K562 (cell line): ENCODE measurements around the gene DPPA4. TPM values are rescaled to one million over a fixed set of nuclear protein-coding genes. Genes with fewer than 3 reads are reported as not detected.

ENCODE experiments used
- ATAC-seq: fragments of 200-7000 bp; cut with Tn5 transposase; 3 replicates; pipeline ENCODE4 v1.9.1; 2020; ENCODE audit warnings: moderate library complexity
- BruUV-seq: library from RNA; stranded (reverse); fragments of 400-500 nt; replicated peaks from 2 replicates; lab custom pipeline; 2021; lab: Mats Ljungman, UMichigan
- CTCF ChIA-PET: fragments of 300-600 bp; formaldehyde crosslinking; extraction: SDS; loops from one replicate; lab custom pipeline; 2021; ENCODE audit warnings: low intra/inter-chr PET ratio; lab: Yijun Ruan, JAX
- POLR2A ChIA-PET: fragments of 300-600, 350-650 bp; sonication (Branson Sonifier 250); formaldehyde crosslinking; extraction: SDS; loops from one replicate; lab custom pipeline; 2021; ENCODE audit warnings: antibody characterized with exemption, inconsistent platforms; lab: Yijun Ruan, JAX
- DNase-seq, 4 experiments: peaks; one replicate each; pipeline versions ENCODE4 v3.0.0 to v3.0.0-alpha.2; 2011 to 2018; ENCODE audit warnings: low spot score in 3 of 4, mixed read lengths in 3 of 4; ENCODE audit errors: extremely low read depth in 1 of 4
- FAIRE-seq: peaks from 2 replicates; lab custom pipeline; 2011; peaks lifted over from hg19 to GRCh38; lab: Jason Lieb, UNC
- H2AFZ ChIP-seq: 2 replicates; pipeline ENCODE4 v1.6.0; 2011; ENCODE audit warnings: low read depth, low read length, control low read depth, inconsistent platforms
- H3K27ac ChIP-seq: fragments of 200-600 bp; 3 replicates; pipeline ENCODE4 v1.8.0; 2011; ENCODE audit warnings: low read depth, mild to moderate bottlenecking, control low read depth, inconsistent platforms, low read length, moderate library complexity, mixed read lengths; ENCODE audit errors: extremely low read depth
- H3K27me3 ChIP-seq, 2 experiments: fragments of 300-600 bp in 1 of 2; 2 replicates in 1 of 2; 3 replicates in 1 of 2; pipeline versions ENCODE4 v1.6.0 to v1.8.0; 2011; ENCODE audit warnings: inconsistent platforms in 2 of 2, low read length in 2 of 2, mild to moderate bottlenecking in 1 of 2, mixed read lengths in 1 of 2, moderate library complexity in 1 of 2; ENCODE audit not compliant: control insufficient read depth in 2 of 2, insufficient read depth in 2 of 2
- H3K36me3 ChIP-seq: fragments of 300-600 bp; 3 replicates; pipeline ENCODE4 v1.8.0; 2011; ENCODE audit warnings: mild to moderate bottlenecking, low read length, inconsistent platforms; ENCODE audit not compliant: control insufficient read depth, insufficient read depth
- H3K4me1 ChIP-seq, 2 experiments: fragments of 200-600 bp in 1 of 2; replicated peaks in 1 of 2; 2 replicates in 1 of 2; 3 replicates in 1 of 2; pipeline versions ENCODE4 v1.5.1 to v1.8.0; 2011; ENCODE audit warnings: inconsistent platforms in 2 of 2, low read length in 2 of 2, mild to moderate bottlenecking in 1 of 2, mixed read lengths in 1 of 2, moderate library complexity in 1 of 2; ENCODE audit not compliant: control insufficient read depth in 2 of 2, insufficient read depth in 2 of 2
- H3K4me2 ChIP-seq: 2 replicates; pipeline ENCODE4 v1.6.1; 2011; ENCODE audit warnings: low read length, control low read depth, inconsistent platforms, mixed read lengths; ENCODE audit not compliant: insufficient read depth
- H3K4me3 ChIP-seq: fragments of 200-600 bp; sonication (generic), shearing (Covaris generic); 2 replicates; pipeline ENCODE4 v1.5.1; 2016; ENCODE audit warnings: control low read depth, inconsistent platforms
- H3K79me2 ChIP-seq: fragments of 200-600 bp; 3 replicates; pipeline ENCODE4 v1.8.0; 2011; ENCODE audit warnings: low read length, inconsistent platforms; ENCODE audit not compliant: control insufficient read depth, insufficient read depth
- H3K9ac ChIP-seq, 2 experiments: 2 replicates each; pipeline versions ENCODE4 v1.6.0 to v1.6.1; 2011; ENCODE audit warnings: low read depth in 2 of 2, low read length in 2 of 2, control low read depth in 1 of 2, inconsistent platforms in 1 of 2, mild to moderate bottlenecking in 1 of 2, mixed read lengths in 1 of 2; ENCODE audit not compliant: insufficient read depth in 1 of 2
- H3K9me1 ChIP-seq: one replicate; pipeline ENCODE4 v1.6.0; 2011; ENCODE audit warnings: inconsistent platforms, mild to moderate bottlenecking, low read length, moderate library complexity; ENCODE audit not compliant: control insufficient read depth, insufficient read depth
- H3K9me3 ChIP-seq: replicated peaks from 2 replicates; pipeline ENCODE4 v1.5.1; 2011; ENCODE audit warnings: low read depth, low read length, inconsistent platforms; ENCODE audit not compliant: control insufficient read depth, insufficient read depth
- H4K20me1 ChIP-seq: replicated peaks from 2 replicates; pipeline ENCODE4 v1.6.1; 2011; ENCODE audit warnings: low read length, inconsistent platforms, mixed read lengths; ENCODE audit not compliant: control insufficient read depth, insufficient read depth
- ARNT ChIP-seq, 2 experiments: fragments of 450-650 bp; IDR thresholded peaks; 2 replicates each; pipeline ENCODE4 v1.6.1; 2016; ENCODE audit warnings: mild to moderate bottlenecking in 1 of 2
- EHMT2 ChIP-seq: fragments of 450-650 bp; IDR thresholded peaks from 2 replicates; pipeline ENCODE4 v1.6.1; 2018; ENCODE audit warnings: antibody characterized with exemption
- HDAC3 ChIP-seq: fragments of 450-650 bp; IDR thresholded peaks from 2 replicates; pipeline ENCODE4 v1.6.1; 2018; ENCODE audit warnings: borderline replicate concordance, mild to moderate bottlenecking, moderate library complexity; ENCODE audit not compliant: partially characterized antibody
- MAFF ChIP-seq: IDR thresholded peaks from 2 replicates; pipeline ENCODE4 v1.6.1; 2012; ENCODE audit warnings: low read length, improper control_type of control experiment
- ZBED1 ChIP-seq: IDR thresholded peaks from 2 replicates; pipeline ENCODE4 v1.6.1; 2014
- ZKSCAN8 ChIP-seq: fragments of 200-800 bp; sonication (Bioruptor generic); IDR thresholded peaks from 2 replicates; pipeline ENCODE4 v1.6.1; 2016; ENCODE audit warnings: missing genetic modification characterization, missing compliant biosample characterization
- ZNF175 ChIP-seq: fragments of 200-800 bp; sonication (Bioruptor generic); IDR thresholded peaks from 2 replicates; pipeline ENCODE4 v1.6.1; 2016; ENCODE audit warnings: low read depth, mild to moderate bottlenecking, missing genetic modification characterization, missing compliant biosample characterization
- WGBS: fragments of 100-300 bp; shearing (Covaris generic); methylation state at CpG from one replicate; pipeline ENCODE4 v1.1.6; 2016; ENCODE audit warnings: low coverage, mixed read lengths; ENCODE audit not compliant: insufficient coverage; ENCODE audit errors: missing lambda C conversion rate; 5-methylcytosine and 5-hydroxymethylcytosine counted together
- in situ Hi-C: fragments of 300-500 bp; cut with MboI; formaldehyde crosslinking; loops from 4 replicates; pipeline ENCODE4 v1.15.0; 2018; ENCODE audit warnings: inconsistent platforms, mixed read lengths
- intact Hi-C: fragments of 100-400 bp; cut with micrococcal nuclease; formaldehyde crosslinking; loops from 2 replicates; pipeline ENCODE4 v1.14.2; 2022
- polyA plus RNA-seq, 8 experiments: library from polyadenylated mRNA; depleted of rRNA in 4 of 8; stranded (reverse) in 5 of 8; unstranded in 3 of 8; fragments of >200 nt; fragmentation: Nextera tagmentation in 2 of 8; fragmentation: Illumina TruSeq in 1 of 8; extraction: Ambion mirVana in 2 of 8; extraction: Trizol in 1 of 8; gene quantifications; 2 replicates each; pipeline versions ENCODE4 v1.2.1 to v1.2.3, GENCODE V29; 2011 to 2014; ENCODE audit warnings: inconsistent platforms in 1 of 8, missing spikeins in 1 of 8
- total RNA-seq, 7 experiments: library from RNA; depleted of rRNA in 6 of 7; stranded (reverse); fragments of >200 nt in 6 of 7; fragmentation: Illumina TruSeq in 2 of 7; extraction: Trizol in 2 of 7; gene quantifications; 2 replicates each; pipeline versions ENCODE4 v1.2.1 to v1.2.3, GENCODE V29; 2011 to 2021; ENCODE audit warnings: low replicate concordance in 1 of 7
- TF ChIP-seq, protein P1 (sequence below): fragments of 450-650 bp; formaldehyde crosslinking; IDR thresholded peaks from 2 replicates; pipeline ENCODE4 v1.4.0; 2022; ENCODE audit warnings: missing genetic modification characterization
- TF ChIP-seq, protein P2 (sequence below): sonication (generic); IDR thresholded peaks from 2 replicates; pipeline ENCODE4 v1.6.1; 2016
- TF ChIP-seq, protein P3 (sequence below): sonication (generic); formaldehyde crosslinking; IDR thresholded peaks from 2 replicates; pipeline ENCODE4 v1.8.0; 2023; ENCODE audit warnings: mild to moderate bottlenecking, missing genetic modification reagents

Gene DPPA4
- total and polyA plus RNA-seq, 9 of the 15 experiments (the other 6 are each of a cell fraction or from before 2014, with no cell fraction given): 0.53 TPM; not detected in 8

DNA sequence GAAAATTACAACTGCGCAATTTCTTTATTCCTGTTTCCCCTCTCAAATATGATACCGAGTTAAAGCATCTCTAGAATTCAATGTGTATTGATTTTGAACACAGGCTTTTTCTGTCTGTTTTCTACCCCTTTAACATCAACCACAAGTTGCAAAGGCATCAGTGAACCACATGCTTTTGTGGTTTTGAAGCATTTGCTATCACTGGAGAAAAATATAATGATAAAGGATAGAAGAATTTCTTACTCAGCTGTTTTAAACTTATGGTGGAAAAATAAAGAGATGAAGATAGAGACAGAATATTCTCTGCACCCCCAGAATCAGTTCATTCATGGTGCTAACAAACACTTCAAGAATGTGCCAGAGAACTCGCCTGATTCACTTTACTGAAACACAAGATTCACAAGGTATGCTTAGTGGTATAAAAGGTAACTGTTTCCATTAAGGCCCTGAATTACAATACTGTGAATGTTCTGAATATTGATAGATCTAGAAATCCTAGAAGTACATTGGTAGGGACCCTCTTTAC lies 9.5 kb upstream of the DPPA4 start:
- Histone ChIP-seq H3K36me3 (no peaks in the 10 kb centered on the region), H3K27me3 (no peaks in the 10 kb centered on the region), H3K9me1 (no peaks in the 10 kb centered on the region), H2AFZ (no peak overlapping the region), H3K4me2 (no peak overlapping the region), H4K20me1 (no peaks in the 10 kb centered on the region), H3K9ac (no peak overlapping the region), H3K9me3 (no peaks in the 10 kb centered on the region), H3K4me1 (no peaks in the 10 kb centered on the region), H3K79me2 (no peaks in the 10 kb centered on the region), H3K4me3 (no peak overlapping the region), H3K27ac (no peak overlapping the region)
- CTCF ChIA-PET: no interaction called here
- TF ChIP-seq, protein P1, sequence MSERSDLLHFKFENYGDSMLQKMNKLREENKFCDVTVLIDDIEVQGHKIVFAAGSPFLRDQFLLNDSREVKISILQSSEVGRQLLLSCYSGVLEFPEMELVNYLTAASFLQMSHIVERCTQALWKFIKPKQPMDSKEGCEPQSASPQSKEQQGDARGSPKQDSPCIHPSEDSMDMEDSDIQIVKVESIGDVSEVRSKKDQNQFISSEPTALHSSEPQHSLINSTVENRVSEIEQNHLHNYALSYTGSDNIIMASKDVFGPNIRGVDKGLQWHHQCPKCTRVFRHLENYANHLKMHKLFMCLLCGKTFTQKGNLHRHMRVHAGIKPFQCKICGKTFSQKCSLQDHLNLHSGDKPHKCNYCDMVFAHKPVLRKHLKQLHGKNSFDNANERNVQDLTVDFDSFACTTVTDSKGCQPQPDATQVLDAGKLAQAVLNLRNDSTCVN (CRISPR knock-in tag): no peak
- TF ChIP-seq, protein P2, sequence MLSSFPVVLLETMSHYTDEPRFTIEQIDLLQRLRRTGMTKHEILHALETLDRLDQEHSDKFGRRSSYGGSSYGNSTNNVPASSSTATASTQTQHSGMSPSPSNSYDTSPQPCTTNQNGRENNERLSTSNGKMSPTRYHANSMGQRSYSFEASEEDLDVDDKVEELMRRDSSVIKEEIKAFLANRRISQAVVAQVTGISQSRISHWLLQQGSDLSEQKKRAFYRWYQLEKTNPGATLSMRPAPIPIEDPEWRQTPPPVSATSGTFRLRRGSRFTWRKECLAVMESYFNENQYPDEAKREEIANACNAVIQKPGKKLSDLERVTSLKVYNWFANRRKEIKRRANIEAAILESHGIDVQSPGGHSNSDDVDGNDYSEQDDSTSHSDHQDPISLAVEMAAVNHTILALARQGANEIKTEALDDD: no peak
- TF ChIP-seq ZBED1: no peak
- FAIRE-seq: no peak
- DNase-seq: no peak
- intact Hi-C loops: no loop called here
- POLR2A ChIA-PET: no interaction called here
- ATAC-seq: no peak
- BruUV-seq: no TSS peak
- in situ Hi-C loops: no loop called here
- 2% methylated on average over 3 of the region's 3 CpGs for WGBS

DNA sequence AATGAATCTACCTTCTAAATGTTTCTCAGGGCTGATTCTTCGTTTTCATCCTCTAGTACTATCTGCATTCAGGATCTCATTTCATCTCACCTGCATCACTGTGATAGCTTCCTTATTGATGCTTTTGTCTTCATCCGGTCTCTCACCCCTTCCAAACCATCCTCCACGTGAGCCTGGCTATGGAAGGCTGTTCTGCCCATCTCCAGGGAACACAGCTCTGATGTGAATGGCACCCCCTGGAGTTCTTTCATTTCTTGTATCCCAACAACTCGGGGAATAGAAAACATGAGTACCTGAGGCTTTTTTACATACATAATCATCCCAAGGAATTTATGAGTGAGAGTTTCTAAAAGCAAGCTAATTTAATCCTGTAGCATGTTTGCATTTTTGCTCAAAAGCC lies 8.8 kb upstream of the DPPA4 start:
- CTCF ChIA-PET: no interaction called here
- TF ChIP-seq EHMT2 (no peak), ZNF175 (CRISPR knock-in tag) (no peak), ZKSCAN8 (no peak), MAFF (no peak), ARNT (IDR thresholded peaks at IDR 0.05) (no peak), HDAC3 (no peak)
- TF ChIP-seq, protein P3, sequence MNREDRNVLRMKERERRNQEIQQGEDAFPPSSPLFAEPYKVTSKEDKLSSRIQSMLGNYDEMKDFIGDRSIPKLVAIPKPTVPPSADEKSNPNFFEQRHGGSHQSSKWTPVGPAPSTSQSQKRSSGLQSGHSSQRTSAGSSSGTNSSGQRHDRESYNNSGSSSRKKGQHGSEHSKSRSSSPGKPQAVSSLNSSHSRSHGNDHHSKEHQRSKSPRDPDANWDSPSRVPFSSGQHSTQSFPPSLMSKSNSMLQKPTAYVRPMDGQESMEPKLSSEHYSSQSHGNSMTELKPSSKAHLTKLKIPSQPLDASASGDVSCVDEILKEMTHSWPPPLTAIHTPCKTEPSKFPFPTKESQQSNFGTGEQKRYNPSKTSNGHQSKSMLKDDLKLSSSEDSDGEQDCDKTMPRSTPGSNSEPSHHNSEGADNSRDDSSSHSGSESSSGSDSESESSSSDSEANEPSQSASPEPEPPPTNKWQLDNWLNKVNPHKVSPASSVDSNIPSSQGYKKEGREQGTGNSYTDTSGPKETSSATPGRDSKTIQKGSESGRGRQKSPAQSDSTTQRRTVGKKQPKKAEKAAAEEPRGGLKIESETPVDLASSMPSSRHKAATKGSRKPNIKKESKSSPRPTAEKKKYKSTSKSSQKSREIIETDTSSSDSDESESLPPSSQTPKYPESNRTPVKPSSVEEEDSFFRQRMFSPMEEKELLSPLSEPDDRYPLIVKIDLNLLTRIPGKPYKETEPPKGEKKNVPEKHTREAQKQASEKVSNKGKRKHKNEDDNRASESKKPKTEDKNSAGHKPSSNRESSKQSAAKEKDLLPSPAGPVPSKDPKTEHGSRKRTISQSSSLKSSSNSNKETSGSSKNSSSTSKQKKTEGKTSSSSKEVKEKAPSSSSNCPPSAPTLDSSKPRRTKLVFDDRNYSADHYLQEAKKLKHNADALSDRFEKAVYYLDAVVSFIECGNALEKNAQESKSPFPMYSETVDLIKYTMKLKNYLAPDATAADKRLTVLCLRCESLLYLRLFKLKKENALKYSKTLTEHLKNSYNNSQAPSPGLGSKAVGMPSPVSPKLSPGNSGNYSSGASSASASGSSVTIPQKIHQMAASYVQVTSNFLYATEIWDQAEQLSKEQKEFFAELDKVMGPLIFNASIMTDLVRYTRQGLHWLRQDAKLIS (CRISPR knock-in tag): no peak

More for the DNA sequence above, 8.8 kb upstream of the DPPA4 start:
- H3K9ac ChIP-seq: no peak overlapping the region
- H3K9me1 ChIP-seq: no peaks in the 10 kb centered on the region
- H3K9me3 ChIP-seq: no peaks in the 10 kb centered on the region
- H3K4me2 ChIP-seq: no peak overlapping the region
- no peak for FAIRE-seq
- H3K79me2 ChIP-seq: no peaks in the 10 kb centered on the region
- no peak for ATAC-seq
- H2AFZ ChIP-seq: no peak overlapping the region
- 3% methylated on average over 4 of the region's 4 CpGs for WGBS
- no peaks in the 10 kb centered on the region for H3K4me1 ChIP-seq
- H3K27me3 ChIP-seq: no peaks in the 10 kb centered on the region
- H3K27ac ChIP-seq: no peak overlapping the region
- intact Hi-C loops (no loop called here), in situ Hi-C loops (no loop called here)
- DNase-seq: no peak
- no peak overlapping the region for H3K4me3 ChIP-seq
- no peaks in the 10 kb centered on the region for H3K36me3 ChIP-seq
- H4K20me1 ChIP-seq: no peaks in the 10 kb centered on the region
- POLR2A ChIA-PET: no interaction called here
- BruUV-seq: no TSS peak
